GM23338 (cell line): ENCODE results near the gene MYO3B. TPM values are rescaled to one million over a fixed set of nuclear protein-coding genes. Genes with fewer than 3 reads are reported as not detected.

ENCODE experiments used
- ATAC-seq: fragments of 200-7000 bp; cut with Tn5 transposase; 3 replicates; pipeline ENCODE4 v1.9.1; 2020
- DNase-seq: peaks from one replicate; pipeline ENCODE4 v3.0.0-alpha.2; 2015; ENCODE audit warnings: low spot score
- H2AFZ ChIP-seq: fragments of 200-600 bp; sonication (generic); 2 replicates; pipeline ENCODE4 v1.8.0; 2016; ENCODE audit warnings: antibody characterized with exemption, mild to moderate bottlenecking, moderate library complexity
- H3F3A ChIP-seq: fragments of 200-600 bp; sonication (generic); replicated peaks from 2 replicates; pipeline ENCODE4 v1.8.0; 2017; ENCODE audit warnings: antibody characterized with exemption, mixed run types, low read depth
- H3K27ac ChIP-seq: fragments of 200-600 bp; sonication (generic); 2 replicates; pipeline ENCODE4 v1.6.1; 2016; ENCODE audit warnings: low read depth
- H3K27me3 ChIP-seq: fragments of 200-600 bp; sonication (generic); 2 replicates; pipeline ENCODE4 v1.8.0; 2016; ENCODE audit warnings: mild to moderate bottlenecking, mixed run types, moderate library complexity; ENCODE audit not compliant: insufficient read depth
- H3K36me3 ChIP-seq: fragments of 200-600 bp; sonication (generic); 2 replicates; pipeline ENCODE4 v1.8.0; 2016; ENCODE audit warnings: mild to moderate bottlenecking; ENCODE audit not compliant: insufficient read depth
- H3K4me1 ChIP-seq: fragments of 200-600 bp; sonication (generic); 2 replicates; pipeline ENCODE4 v1.8.0; 2016; ENCODE audit warnings: mild to moderate bottlenecking, moderate library complexity; ENCODE audit not compliant: insufficient read depth
- H3K4me2 ChIP-seq: fragments of 200-600 bp; sonication (generic); 2 replicates; pipeline ENCODE4 v1.7.1; 2017; ENCODE audit warnings: mixed run types
- H3K4me3 ChIP-seq: fragments of 200-600 bp; sonication (generic); 2 replicates; pipeline ENCODE4 v1.6.1; 2016; ENCODE audit warnings: mixed run types
- H3K79me2 ChIP-seq: fragments of 200-600 bp; sonication (generic); replicated peaks from 2 replicates; pipeline ENCODE4 v1.8.0; 2017; ENCODE audit warnings: mild to moderate bottlenecking; ENCODE audit not compliant: insufficient read depth
- H3K9me2 ChIP-seq: fragments of 200-600 bp; sonication (generic); 2 replicates; pipeline ENCODE4 v1.8.0; 2017; ENCODE audit not compliant: insufficient read depth
- H4K20me1 ChIP-seq: fragments of 200-600 bp; sonication (generic); replicated peaks from 2 replicates; pipeline ENCODE4 v1.8.0; 2017; ENCODE audit warnings: mild to moderate bottlenecking; ENCODE audit not compliant: insufficient read depth
- H3K27ac Mint-ChIP-seq: 2 replicates; pipeline ENCODE4 v1.8.0; 2020; ENCODE audit warnings: inconsistent platforms, mild to moderate bottlenecking, moderate library complexity, mixed read lengths
- H3K27me3 Mint-ChIP-seq: 3 replicates; pipeline ENCODE4 v1.8.0; 2022; ENCODE audit warnings: low read depth, mild to moderate bottlenecking, moderate library complexity, mixed read lengths, inconsistent platforms; ENCODE audit not compliant: insufficient read depth, poor library complexity
- H3K36me3 Mint-ChIP-seq: 3 replicates; pipeline ENCODE4 v1.8.0; 2021; ENCODE audit warnings: low read depth, mild to moderate bottlenecking, inconsistent platforms, moderate library complexity, mixed read lengths
- H3K4me1 Mint-ChIP-seq: 3 replicates; pipeline ENCODE4 v1.8.0; 2020; ENCODE audit warnings: mild to moderate bottlenecking, inconsistent platforms, mixed read lengths
- H3K4me3 Mint-ChIP-seq: 3 replicates; pipeline ENCODE4 v1.8.0; 2021; ENCODE audit warnings: moderate library complexity, mild to moderate bottlenecking, inconsistent platforms, mixed read lengths
- H3K9me3 Mint-ChIP-seq: 3 replicates; pipeline ENCODE4 v1.8.0; 2020; ENCODE audit warnings: moderate library complexity, mild to moderate bottlenecking, inconsistent platforms, mixed read lengths
- CREB1 ChIP-seq: fragments of 250-450 bp; sonication (Bioruptor Pico); IDR thresholded peaks from 2 replicates; pipeline ENCODE4 v1.5.0; 2020; ENCODE audit warnings: low read depth, mild to moderate bottlenecking, moderate library complexity
- EZH2 ChIP-seq: fragments of 200-600 bp; sonication (generic); IDR thresholded peaks from one replicate; pipeline ENCODE4 v1.8.0; 2017; ENCODE audit warnings: antibody characterized with exemption, mild to moderate bottlenecking, low read depth; ENCODE audit not compliant: unreplicated experiment
- EZH2phosphoT487 ChIP-seq: fragments of 200-600 bp; sonication (generic); IDR thresholded peaks from one replicate; pipeline ENCODE4 v1.8.1; 2018; ENCODE audit warnings: antibody characterized with exemption; ENCODE audit not compliant: unreplicated experiment
- JUNB ChIP-seq: IDR thresholded peaks from one replicate; pipeline ENCODE4 v1.6.1; 2016; ENCODE audit warnings: antibody characterized with exemption; ENCODE audit not compliant: unreplicated experiment
- NANOG ChIP-seq: IDR thresholded peaks from 2 replicates; pipeline ENCODE4 v1.6.1; 2016; ENCODE audit warnings: antibody characterized with exemption, borderline replicate concordance
- POLR2AphosphoS5 ChIP-seq: IDR thresholded peaks from 2 replicates; pipeline ENCODE4 v1.6.1; 2016; ENCODE audit warnings: antibody characterized with exemption, low read depth
- STAT1 ChIP-seq: IDR thresholded peaks from one replicate; pipeline ENCODE4 v1.6.1; 2016; ENCODE audit warnings: antibody characterized with exemption; ENCODE audit not compliant: unreplicated experiment
- ZNF114 ChIP-seq: fragments of 250-450 bp; sonication (Bioruptor Pico); IDR thresholded peaks from 2 replicates; pipeline ENCODE4 v1.5.0; 2020; ENCODE audit warnings: mild to moderate bottlenecking, moderate library complexity
- ZNF331 ChIP-seq: fragments of 250-450 bp; sonication (Bioruptor Pico); IDR thresholded peaks from 2 replicates; pipeline ENCODE4 v1.5.0; 2020; ENCODE audit warnings: low read depth, mild to moderate bottlenecking, moderate library complexity
- polyA plus RNA-seq: library from polyadenylated mRNA; unstranded; fragments of >200 nt; fragmentation: Nextera tagmentation; extraction: Ambion mirVana; gene quantifications from 2 replicates; pipeline ENCODE4 v1.2.1, GENCODE V29; 2016
- total RNA-seq: library from RNA; depleted of rRNA; stranded (reverse); fragments of >200 nt; shearing (Covaris generic); gene quantifications from 2 replicates; pipeline ENCODE4 v1.2.3, GENCODE V29; 2014
- TF ChIP-seq, protein P1 (sequence below): IDR thresholded peaks from 2 replicates; pipeline ENCODE4 v1.6.1; 2016; ENCODE audit warnings: antibody characterized with exemption
- TF ChIP-seq, protein P2 (sequence below): IDR thresholded peaks from one replicate; pipeline ENCODE4 v1.6.1; 2018; ENCODE audit warnings: antibody characterized with exemption; ENCODE audit not compliant: unreplicated experiment
- TF ChIP-seq, protein P3 (sequence below), 2 experiments: fragments of 200-600 bp in 1 of 2; sonication (generic) in 1 of 2; conservative IDR thresholded peaks; 2 replicates each; pipeline versions ENCODE4 v1.5.1 to v1.6.1; 2016 to 2017; ENCODE audit warnings: antibody characterized with exemption in 2 of 2, low read depth in 2 of 2, mild to moderate bottlenecking in 2 of 2, moderate library complexity in 1 of 2

MYO3B gene
- total and polyA plus RNA-seq, 2 experiments from 2014 or later, result 0.42 TPM; not detected in 1

DNA sequence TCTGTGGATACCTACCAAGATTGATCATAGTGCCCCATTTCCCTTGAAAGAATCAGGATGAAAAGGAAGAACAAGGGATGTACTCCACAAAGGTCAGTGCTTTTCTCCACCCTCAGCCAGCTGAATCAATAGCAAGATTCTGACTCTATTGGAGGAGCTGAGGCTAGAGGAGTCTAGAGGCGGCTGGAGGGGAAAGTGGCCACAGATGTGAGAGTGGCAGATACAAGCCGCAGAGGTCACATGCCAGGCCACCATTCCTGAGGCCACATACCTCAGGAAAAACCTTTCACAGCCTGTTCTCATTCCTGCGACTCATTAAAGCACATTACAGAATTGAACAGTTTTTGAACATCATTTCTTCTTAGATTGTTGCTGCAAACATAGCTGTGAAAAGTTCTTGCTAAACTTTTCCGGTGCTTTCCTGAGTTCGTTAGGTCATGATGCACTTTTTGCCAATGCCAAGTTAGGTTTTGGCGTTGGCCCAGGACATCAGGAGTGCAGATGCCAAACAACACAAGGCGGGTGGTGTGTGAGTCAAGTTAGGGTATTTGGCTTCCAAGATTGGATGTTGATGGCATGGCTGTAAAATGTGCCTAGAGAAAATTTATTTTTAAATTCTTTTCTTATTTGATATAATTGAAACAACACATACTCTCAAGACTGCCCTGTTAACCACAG is 376.5 kb downstream of the MYO3B start (continued):
- TF ChIP-seq, protein P1, sequence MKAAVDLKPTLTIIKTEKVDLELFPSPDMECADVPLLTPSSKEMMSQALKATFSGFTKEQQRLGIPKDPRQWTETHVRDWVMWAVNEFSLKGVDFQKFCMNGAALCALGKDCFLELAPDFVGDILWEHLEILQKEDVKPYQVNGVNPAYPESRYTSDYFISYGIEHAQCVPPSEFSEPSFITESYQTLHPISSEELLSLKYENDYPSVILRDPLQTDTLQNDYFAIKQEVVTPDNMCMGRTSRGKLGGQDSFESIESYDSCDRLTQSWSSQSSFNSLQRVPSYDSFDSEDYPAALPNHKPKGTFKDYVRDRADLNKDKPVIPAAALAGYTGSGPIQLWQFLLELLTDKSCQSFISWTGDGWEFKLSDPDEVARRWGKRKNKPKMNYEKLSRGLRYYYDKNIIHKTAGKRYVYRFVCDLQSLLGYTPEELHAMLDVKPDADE, result no peak
- TF ChIP-seq POLR2AphosphoS5, result no peak
- no peak for TF ChIP-seq EZH2phosphoT487
- no peak for TF ChIP-seq EZH2
- no peak for TF ChIP-seq NANOG
- TF ChIP-seq ZNF331, result no peak
- TF ChIP-seq CREB1, result no peak
- no peak for TF ChIP-seq JUNB

DNA sequence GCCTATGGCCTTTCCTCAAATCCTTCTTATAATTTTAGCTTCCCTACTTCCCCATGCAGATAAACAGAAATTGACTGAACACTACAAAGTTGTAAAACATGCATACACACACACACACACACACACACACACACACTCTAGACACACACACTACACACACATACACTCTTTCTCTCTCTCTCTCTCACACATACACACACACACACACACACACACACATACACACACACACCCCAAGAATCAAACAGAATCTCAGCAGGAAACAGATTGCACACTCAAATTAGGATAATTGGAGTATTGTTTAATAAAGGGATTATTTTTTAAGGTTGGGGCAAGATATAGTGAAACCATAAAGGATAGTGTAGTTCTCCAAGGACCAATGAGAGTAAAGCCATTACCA is 385.0 kb downstream of the MYO3B start:
- H3K9me2 ChIP-seq, result 0 out of 2 replicates have a peak, but pooled peaks cover 3% of the 10 kb centered on the region
- Mint-ChIP-seq H3K36me3 (no peaks in the 10 kb centered on the region), H3K4me3 (no peak overlapping the region), H3K27me3 (no peaks in the 10 kb centered on the region), H3K27ac (no peak overlapping the region), H3K9me3 (no peaks in the 10 kb centered on the region), H3K4me1 (no peaks in the 10 kb centered on the region; the same call in 2 of the 3 replicates)
- DNase-seq, result no peak
- H3K4me1 ChIP-seq, result no peaks in the 10 kb centered on the region
- H3F3A ChIP-seq, result no peaks in the 10 kb centered on the region
- no peak overlapping the region for H2AFZ ChIP-seq
- no peaks in the 10 kb centered on the region for H3K27me3 ChIP-seq
- H3K4me2 ChIP-seq, result no peak overlapping the region
- H3K79me2 ChIP-seq, result no peaks in the 10 kb centered on the region
- no peak overlapping the region for H3K27ac ChIP-seq
- no peaks in the 10 kb centered on the region for H3K36me3 ChIP-seq
- no peak overlapping the region for H3K4me3 ChIP-seq
- no peaks in the 10 kb centered on the region for H4K20me1 ChIP-seq
- no peak for ATAC-seq
- no peak for TF ChIP-seq JUNB
- no peak for TF ChIP-seq POLR2AphosphoS5
- TF ChIP-seq, protein P1, result no peak
- no peak for TF ChIP-seq NANOG
- TF ChIP-seq, protein P2, sequence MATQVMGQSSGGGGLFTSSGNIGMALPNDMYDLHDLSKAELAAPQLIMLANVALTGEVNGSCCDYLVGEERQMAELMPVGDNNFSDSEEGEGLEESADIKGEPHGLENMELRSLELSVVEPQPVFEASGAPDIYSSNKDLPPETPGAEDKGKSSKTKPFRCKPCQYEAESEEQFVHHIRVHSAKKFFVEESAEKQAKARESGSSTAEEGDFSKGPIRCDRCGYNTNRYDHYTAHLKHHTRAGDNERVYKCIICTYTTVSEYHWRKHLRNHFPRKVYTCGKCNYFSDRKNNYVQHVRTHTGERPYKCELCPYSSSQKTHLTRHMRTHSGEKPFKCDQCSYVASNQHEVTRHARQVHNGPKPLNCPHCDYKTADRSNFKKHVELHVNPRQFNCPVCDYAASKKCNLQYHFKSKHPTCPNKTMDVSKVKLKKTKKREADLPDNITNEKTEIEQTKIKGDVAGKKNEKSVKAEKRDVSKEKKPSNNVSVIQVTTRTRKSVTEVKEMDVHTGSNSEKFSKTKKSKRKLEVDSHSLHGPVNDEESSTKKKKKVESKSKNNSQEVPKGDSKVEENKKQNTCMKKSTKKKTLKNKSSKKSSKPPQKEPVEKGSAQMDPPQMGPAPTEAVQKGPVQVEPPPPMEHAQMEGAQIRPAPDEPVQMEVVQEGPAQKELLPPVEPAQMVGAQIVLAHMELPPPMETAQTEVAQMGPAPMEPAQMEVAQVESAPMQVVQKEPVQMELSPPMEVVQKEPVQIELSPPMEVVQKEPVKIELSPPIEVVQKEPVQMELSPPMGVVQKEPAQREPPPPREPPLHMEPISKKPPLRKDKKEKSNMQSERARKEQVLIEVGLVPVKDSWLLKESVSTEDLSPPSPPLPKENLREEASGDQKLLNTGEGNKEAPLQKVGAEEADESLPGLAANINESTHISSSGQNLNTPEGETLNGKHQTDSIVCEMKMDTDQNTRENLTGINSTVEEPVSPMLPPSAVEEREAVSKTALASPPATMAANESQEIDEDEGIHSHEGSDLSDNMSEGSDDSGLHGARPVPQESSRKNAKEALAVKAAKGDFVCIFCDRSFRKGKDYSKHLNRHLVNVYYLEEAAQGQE, result no peak
- no peak for TF ChIP-seq STAT1
- no peak for TF ChIP-seq CREB1
- no peak for TF ChIP-seq EZH2
- TF ChIP-seq ZNF114, result no peak
- no peak for TF ChIP-seq ZNF331
- no peak for TF ChIP-seq EZH2phosphoT487
- TF ChIP-seq, protein P3, sequence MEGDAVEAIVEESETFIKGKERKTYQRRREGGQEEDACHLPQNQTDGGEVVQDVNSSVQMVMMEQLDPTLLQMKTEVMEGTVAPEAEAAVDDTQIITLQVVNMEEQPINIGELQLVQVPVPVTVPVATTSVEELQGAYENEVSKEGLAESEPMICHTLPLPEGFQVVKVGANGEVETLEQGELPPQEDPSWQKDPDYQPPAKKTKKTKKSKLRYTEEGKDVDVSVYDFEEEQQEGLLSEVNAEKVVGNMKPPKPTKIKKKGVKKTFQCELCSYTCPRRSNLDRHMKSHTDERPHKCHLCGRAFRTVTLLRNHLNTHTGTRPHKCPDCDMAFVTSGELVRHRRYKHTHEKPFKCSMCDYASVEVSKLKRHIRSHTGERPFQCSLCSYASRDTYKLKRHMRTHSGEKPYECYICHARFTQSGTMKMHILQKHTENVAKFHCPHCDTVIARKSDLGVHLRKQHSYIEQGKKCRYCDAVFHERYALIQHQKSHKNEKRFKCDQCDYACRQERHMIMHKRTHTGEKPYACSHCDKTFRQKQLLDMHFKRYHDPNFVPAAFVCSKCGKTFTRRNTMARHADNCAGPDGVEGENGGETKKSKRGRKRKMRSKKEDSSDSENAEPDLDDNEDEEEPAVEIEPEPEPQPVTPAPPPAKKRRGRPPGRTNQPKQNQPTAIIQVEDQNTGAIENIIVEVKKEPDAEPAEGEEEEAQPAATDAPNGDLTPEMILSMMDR (conservative IDR thresholded peaks at IDR 0.05; ENCODE audit: low read depth in 2 of 2), result no peak
